Measurements from ENCODE around the gene GRIN1.

Gene GRIN1

DNA sequence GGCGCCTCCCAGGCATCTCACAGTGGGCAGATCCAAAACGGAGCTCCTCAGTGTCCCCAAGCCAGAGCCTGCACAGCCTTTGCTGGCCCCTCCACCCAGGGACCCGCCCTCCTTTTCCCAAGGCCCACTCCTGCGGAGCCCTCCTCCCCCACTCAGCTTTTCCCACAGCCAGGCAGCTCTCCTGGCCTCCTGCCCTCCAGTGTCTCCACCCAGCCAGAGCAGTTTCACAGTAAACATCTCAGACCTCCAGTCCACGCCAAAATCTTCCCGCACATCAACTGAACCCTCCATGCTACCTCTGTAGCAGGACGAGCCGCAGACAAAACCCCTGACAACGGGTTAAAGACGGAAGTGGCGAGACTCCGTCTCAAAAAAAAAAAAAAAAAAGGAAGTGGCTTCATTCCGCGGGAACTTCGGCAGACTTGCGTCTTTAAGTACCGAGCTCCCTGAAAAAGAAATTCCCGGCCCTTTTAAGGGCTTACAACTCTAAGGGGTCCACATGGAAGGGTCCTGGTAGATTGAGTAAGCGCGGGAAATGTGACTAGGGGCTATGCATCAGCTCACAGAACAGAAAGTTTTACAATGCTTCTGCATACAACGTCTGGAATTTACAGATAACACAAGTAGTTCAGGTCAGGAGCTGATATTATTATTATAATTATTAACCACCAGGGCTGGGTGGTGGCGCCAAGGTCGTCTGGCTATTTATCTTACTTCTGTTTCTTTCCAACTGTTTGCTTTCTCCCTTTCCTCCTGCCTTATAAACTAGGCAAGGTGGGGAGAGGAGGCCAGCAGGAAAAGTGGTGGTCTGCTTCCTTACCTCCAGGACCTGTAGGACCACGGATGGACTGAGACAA, 11.4 kb upstream of the GRIN1 start:
- Histone ChIP-seq H3K36me3 (ENCODE audit: insufficient read depth, low read length) (no peaks in the 10 kb centered on the region), H2AFZ (ENCODE audit: low read length) (no peak overlapping the region), H3K9ac (ENCODE audit: low read length) (peak overlapping the region; percentile 86), H3F3A (ENCODE audit: insufficient read depth, low read length) (no peaks in the 10 kb centered on the region), H3K4me3 (ENCODE audit: low read depth, low read length, poor library complexity, severe bottlenecking) (peak overlapping the region; percentile 85), H3K9me3 (ENCODE audit: low read length) (no peaks in the 10 kb centered on the region), H3K79me2 (ENCODE audit: insufficient read depth, low read length) (0 out of 2 replicates have a peak, but pooled peaks cover 6% of the 10 kb centered on the region), H4K20me1 (ENCODE audit: insufficient read depth, low read length) (no peaks in the 10 kb centered on the region), H3K4me2 (ENCODE audit: low read length) (peak overlapping the region; percentile 96), H3K4me1 (ENCODE audit: insufficient read depth, low read length, severe bottlenecking) (peaks cover 50% of the 10 kb centered on the region), H3K27me3 (ENCODE audit: insufficient read depth, low read length) (no peaks in the 10 kb centered on the region), H3K9me2 (ENCODE audit: low read depth, low read length) (no peaks in the 10 kb centered on the region), H3K27ac (ENCODE audit: low read depth, low read length, poor library complexity, severe bottlenecking) (peak overlapping the region; percentile 90)
- no peak for TF ChIP-seq EZH2 (IDR thresholded peaks at IDR 0.05; ENCODE audit: borderline replicate concordance, low read length)

DNA sequence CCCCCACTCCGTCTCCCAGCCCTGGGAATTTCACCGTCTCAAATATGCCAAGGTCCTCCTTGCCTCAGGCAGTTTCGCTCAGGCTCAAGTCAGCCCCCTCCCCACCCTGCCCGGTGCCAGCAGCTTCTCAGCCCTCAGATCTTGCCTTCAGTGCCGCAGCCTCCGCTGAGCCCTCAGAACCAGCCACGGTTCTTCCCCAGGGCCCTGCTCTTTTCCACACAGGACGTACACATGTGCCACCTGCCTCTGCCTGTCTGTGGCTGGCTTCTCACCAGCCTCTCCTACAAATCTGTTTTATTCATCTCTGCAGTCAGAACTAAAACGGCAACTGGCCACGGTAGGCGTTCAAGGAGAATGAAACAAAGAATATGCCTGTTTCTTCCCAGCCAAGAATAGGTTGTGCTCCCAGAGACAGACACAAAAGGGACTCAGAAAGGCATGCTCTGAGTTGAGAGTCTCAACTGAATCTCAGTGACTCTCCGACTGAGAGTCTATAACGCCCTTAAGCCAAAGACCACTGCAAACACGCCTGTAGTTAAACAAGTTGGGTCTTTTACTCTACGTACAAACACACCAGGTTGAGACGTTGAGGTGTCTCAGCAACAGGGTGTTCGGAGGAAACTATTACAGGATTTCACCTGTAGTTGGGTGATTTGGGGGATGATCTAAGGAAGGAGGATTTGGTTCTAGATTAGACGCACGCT, 10.6 kb upstream of the GRIN1 start:
- Histone ChIP-seq H3K27ac (ENCODE audit: low read depth, low read length, poor library complexity, severe bottlenecking) (peak overlapping the region; percentile 90), H3K9me3 (ENCODE audit: low read length) (no peaks in the 10 kb centered on the region), H3K9me2 (ENCODE audit: low read depth, low read length) (no peaks in the 10 kb centered on the region), H3F3A (ENCODE audit: insufficient read depth, low read length) (no peaks in the 10 kb centered on the region), H3K79me2 (ENCODE audit: insufficient read depth, low read length) (0 out of 2 replicates have a peak, but pooled peaks cover 6% of the 10 kb centered on the region), H3K9ac (ENCODE audit: low read length) (peak overlapping the region; percentile 86), H3K36me3 (ENCODE audit: insufficient read depth, low read length) (no peaks in the 10 kb centered on the region), H3K4me2 (ENCODE audit: low read length) (peak overlapping the region; percentile 96), H4K20me1 (ENCODE audit: insufficient read depth, low read length) (no peaks in the 10 kb centered on the region), H3K27me3 (ENCODE audit: insufficient read depth, low read length) (no peaks in the 10 kb centered on the region), H2AFZ (ENCODE audit: low read length) (no peak overlapping the region), H3K4me3 (ENCODE audit: low read depth, low read length, poor library complexity, severe bottlenecking) (peak overlapping the region; percentile 85), H3K4me1 (ENCODE audit: insufficient read depth, low read length, severe bottlenecking) (peaks cover 42% of the 10 kb centered on the region)
- TF ChIP-seq, protein P1, sequence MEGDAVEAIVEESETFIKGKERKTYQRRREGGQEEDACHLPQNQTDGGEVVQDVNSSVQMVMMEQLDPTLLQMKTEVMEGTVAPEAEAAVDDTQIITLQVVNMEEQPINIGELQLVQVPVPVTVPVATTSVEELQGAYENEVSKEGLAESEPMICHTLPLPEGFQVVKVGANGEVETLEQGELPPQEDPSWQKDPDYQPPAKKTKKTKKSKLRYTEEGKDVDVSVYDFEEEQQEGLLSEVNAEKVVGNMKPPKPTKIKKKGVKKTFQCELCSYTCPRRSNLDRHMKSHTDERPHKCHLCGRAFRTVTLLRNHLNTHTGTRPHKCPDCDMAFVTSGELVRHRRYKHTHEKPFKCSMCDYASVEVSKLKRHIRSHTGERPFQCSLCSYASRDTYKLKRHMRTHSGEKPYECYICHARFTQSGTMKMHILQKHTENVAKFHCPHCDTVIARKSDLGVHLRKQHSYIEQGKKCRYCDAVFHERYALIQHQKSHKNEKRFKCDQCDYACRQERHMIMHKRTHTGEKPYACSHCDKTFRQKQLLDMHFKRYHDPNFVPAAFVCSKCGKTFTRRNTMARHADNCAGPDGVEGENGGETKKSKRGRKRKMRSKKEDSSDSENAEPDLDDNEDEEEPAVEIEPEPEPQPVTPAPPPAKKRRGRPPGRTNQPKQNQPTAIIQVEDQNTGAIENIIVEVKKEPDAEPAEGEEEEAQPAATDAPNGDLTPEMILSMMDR (IDR thresholded peaks at IDR 0.05; ENCODE audit: low read length) = no peak
- no peak for TF ChIP-seq EZH2 (IDR thresholded peaks at IDR 0.05; ENCODE audit: borderline replicate concordance, low read length)

DNA sequence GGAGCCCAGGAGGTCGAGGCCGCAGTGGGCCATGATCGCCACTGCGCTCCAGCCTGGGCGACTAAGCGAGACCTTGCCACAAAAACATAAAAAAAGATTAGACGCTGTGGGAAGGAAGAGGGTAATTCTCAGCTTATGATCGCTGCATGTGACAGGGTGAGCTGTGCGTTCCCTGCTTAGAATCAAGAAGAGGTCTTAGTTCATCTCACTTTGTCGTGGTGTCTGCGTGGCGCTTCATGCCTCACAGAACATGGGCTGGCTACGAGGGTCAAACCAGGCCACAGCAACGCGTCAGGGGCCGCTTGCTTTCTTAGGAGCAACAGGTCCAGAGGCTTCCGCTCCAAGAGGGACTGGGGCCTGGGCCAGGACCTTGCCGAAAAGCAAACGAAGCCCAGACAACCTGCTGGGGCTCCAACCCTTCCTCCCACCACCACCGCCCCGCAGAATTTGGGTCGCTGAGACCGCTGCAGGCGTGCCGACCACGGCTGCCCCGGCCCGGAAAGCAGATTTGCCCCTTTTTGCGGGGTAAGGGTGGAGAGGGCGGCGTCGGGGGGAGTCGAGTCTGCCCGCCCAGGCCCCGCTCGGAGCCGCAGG, 10.0 kb upstream of the GRIN1 start:
- peaks cover 36% of the 10 kb centered on the region for H3K4me1 ChIP-seq (ENCODE audit: insufficient read depth, low read length, severe bottlenecking)
- H3K4me2 ChIP-seq (ENCODE audit: low read length) = peak overlapping the region; percentile 96
- no peaks in the 10 kb centered on the region for H4K20me1 ChIP-seq (ENCODE audit: insufficient read depth, low read length)
- no peak for TF ChIP-seq EZH2 (IDR thresholded peaks at IDR 0.05; ENCODE audit: borderline replicate concordance, low read length)
- TF ChIP-seq, protein P1 (IDR thresholded peaks at IDR 0.05; ENCODE audit: low read length) = no peak
- no peaks in the 10 kb centered on the region for H3K9me2 ChIP-seq (ENCODE audit: low read depth, low read length)
- no peaks in the 10 kb centered on the region for H3K27me3 ChIP-seq (ENCODE audit: insufficient read depth, low read length)
- 0 out of 2 replicates have a peak, but pooled peaks cover 6% of the 10 kb centered on the region for H3K79me2 ChIP-seq (ENCODE audit: insufficient read depth, low read length)
- H3F3A ChIP-seq (ENCODE audit: insufficient read depth, low read length) = no peaks in the 10 kb centered on the region
- peak overlapping the region; percentile 90 for H3K27ac ChIP-seq (ENCODE audit: low read depth, low read length, poor library complexity, severe bottlenecking)
- H3K4me3 ChIP-seq (ENCODE audit: low read depth, low read length, poor library complexity, severe bottlenecking) = peak overlapping the region; percentile 85
- H3K36me3 ChIP-seq (ENCODE audit: insufficient read depth, low read length) = no peaks in the 10 kb centered on the region
- H3K9ac ChIP-seq (ENCODE audit: low read length) = peak overlapping the region; percentile 86
- H2AFZ ChIP-seq (ENCODE audit: low read length) = no peak overlapping the region
- no peaks in the 10 kb centered on the region for H3K9me3 ChIP-seq (ENCODE audit: low read length)

All from OCI-LY1 (cell line).